Measurements from ENCODE around the gene ARID2.

The ARID2 gene

GRCh38 chr12:45729233-45730083, at the start of gene ARID2:
ARID2 (plus strand) TSS chr12:45729706; CDS start chr12:45729837, 131 bp downstream.
- Histone ChIP-seq H3K4me3 (ENCODE audit: insufficient read depth, low read length, poor library complexity, severe bottlenecking) (peak within 1 kb of the TSS; percentile 98), H3K9me2 (replicated peaks; ENCODE audit: insufficient read depth, low read length) (no peaks in the 10 kb centered on the region), H3F3A (ENCODE audit: insufficient read depth) (peaks cover 22% of the 10 kb centered on the region), H3K27me3 (ENCODE audit: low read length) (no peaks in the 10 kb centered on the region), H3K36me3 (ENCODE audit: low read length) (peaks cover 16% of the 10 kb centered on the region), H3K27ac (ENCODE audit: low read depth, low read length) (peak within 1 kb of the TSS; percentile 97), H2AFZ (ENCODE audit: low read depth, low read length, severe bottlenecking) (peak within 1 kb of the TSS; percentile 80), H3K4me2 (ENCODE audit: low read depth, low read length, poor library complexity, severe bottlenecking) (peak within 1 kb of the TSS; percentile 100), H3K9ac (ENCODE audit: low read length) (peak within 1 kb of the TSS; percentile 98), H3K79me2 (ENCODE audit: insufficient read depth, low read length) (peaks cover 68% of the 10 kb centered on the region), H3K9me3 (ENCODE audit: insufficient read depth, low read length) (no peaks in the 10 kb centered on the region), H4K20me1 (ENCODE audit: low read depth, low read length) (peaks cover 15% of the 10 kb centered on the region; the same call in 1 of the 2 replicates)
- TF ChIP-seq CTCF (IDR thresholded peaks at IDR 0.05; ENCODE audit: insufficient read depth, low read length, poor library complexity, severe bottlenecking) (no peak), EZH2phosphoT487 (conservative IDR thresholded peaks at IDR 0.05; ENCODE audit: low read length) (no peak)

GRCh38 chr12:45680362-45680761, 49.1 kb upstream of the ARID2 start:
- Histone ChIP-seq H3F3A (ENCODE audit: insufficient read depth) (no peaks in the 10 kb centered on the region), H3K4me3 (ENCODE audit: insufficient read depth, low read length, poor library complexity, severe bottlenecking) (no peak overlapping the region), H3K27ac (ENCODE audit: low read depth, low read length) (no peak overlapping the region), H3K9me3 (ENCODE audit: insufficient read depth, low read length) (no peaks in the 10 kb centered on the region), H3K79me2 (ENCODE audit: insufficient read depth, low read length) (no peaks in the 10 kb centered on the region), H3K9me2 (replicated peaks; ENCODE audit: insufficient read depth, low read length) (no peaks in the 10 kb centered on the region), H2AFZ (ENCODE audit: low read depth, low read length, severe bottlenecking) (no peak overlapping the region), H3K36me3 (ENCODE audit: low read length) (no peaks in the 10 kb centered on the region), H3K27me3 (ENCODE audit: low read length) (no peaks in the 10 kb centered on the region), H3K9ac (ENCODE audit: low read length) (no peak overlapping the region), H4K20me1 (ENCODE audit: low read depth, low read length) (no peaks in the 10 kb centered on the region), H3K4me2 (ENCODE audit: low read depth, low read length, poor library complexity, severe bottlenecking) (no peak overlapping the region)
- TF ChIP-seq CTCF (IDR thresholded peaks at IDR 0.05; ENCODE audit: insufficient read depth, low read length, poor library complexity, severe bottlenecking) (no peak), EZH2phosphoT487 (conservative IDR thresholded peaks at IDR 0.05; ENCODE audit: low read length) (no peak)

- Histone ChIP-seq H3K36me3 (ENCODE audit: low read length) (no peaks in the 10 kb centered on the region), H3K9me2 (replicated peaks; ENCODE audit: insufficient read depth, low read length) (no peaks in the 10 kb centered on the region), H2AFZ (ENCODE audit: low read depth, low read length, severe bottlenecking) (no peak overlapping the region), H3K79me2 (ENCODE audit: insufficient read depth, low read length) (no peaks in the 10 kb centered on the region), H3K9ac (ENCODE audit: low read length) (no peak overlapping the region), H3K9me3 (ENCODE audit: insufficient read depth, low read length) (no peaks in the 10 kb centered on the region), H4K20me1 (ENCODE audit: low read depth, low read length) (no peaks in the 10 kb centered on the region), H3K27me3 (ENCODE audit: low read length) (no peaks in the 10 kb centered on the region), H3F3A (ENCODE audit: insufficient read depth) (no peaks in the 10 kb centered on the region), H3K4me3 (ENCODE audit: insufficient read depth, low read length, poor library complexity, severe bottlenecking) (no peak overlapping the region), H3K27ac (ENCODE audit: low read depth, low read length) (no peak overlapping the region), H3K4me2 (ENCODE audit: low read depth, low read length, poor library complexity, severe bottlenecking) (no peak overlapping the region)
- TF ChIP-seq EZH2phosphoT487 (conservative IDR thresholded peaks at IDR 0.05; ENCODE audit: low read length) = no peak
- TF ChIP-seq CTCF (IDR thresholded peaks at IDR 0.05; ENCODE audit: insufficient read depth, low read length, poor library complexity, severe bottlenecking) = no peak
Observed at GRCh38 chr12:45681465-45681864, 48.0 kb upstream of the ARID2 start.

Data from SU-DHL-6 (cell line).